NCI-H146 treated with DMSO at 0.1 percent for 48 hours (cell line): ENCODE data around the gene DFFB.

Experiments
- DNase-seq: peaks from one replicate; lab custom pipeline; 2025; ENCODE audit not compliant: unreplicated experiment; lab: John Stamatoyannopoulos, UW

The DFFB gene

GRCh38 chr1:3895279-3895950 is 38.1 kb downstream of the DFFB start:
- no peak for DNase-seq

GRCh38 chr1:3895951-3896325 is 38.7 kb downstream of the DFFB start:
- no peak for DNase-seq

- no peak for DNase-seq
Observed at GRCh38 chr1:3896396-3897000, 39.2 kb downstream of the DFFB start.

- DNase-seq = no peak
Observed at GRCh38 chr1:3898475-3898735, 41.1 kb downstream of the DFFB start.

GRCh38 chr1:3898994-3899753 is 41.9 kb downstream of the DFFB start:
- DNase-seq = no peak

- DNase-seq = no peak
Observed at GRCh38 chr1:3899754-3900149, 42.5 kb downstream of the DFFB start.

- peak; percentile 88 for DNase-seq
Observed at GRCh38 chr1:3900150-3900968, 43.1 kb downstream of the DFFB start, which contains the start of gene C1orf174. Gene C1orf174, minus strand, starts transcription at chr1:3900272. Its CDS starts 86 bp downstream, at chr1:3900186.

GRCh38 chr1:3900969-3901529 is 43.8 kb downstream of the DFFB start:
- peak; percentile 60 for DNase-seq

GRCh38 chr1:3902111-3902511 is 44.8 kb downstream of the DFFB start:
- DNase-seq = no peak

GRCh38 chr1:3902571-3903091 is 45.4 kb downstream of the DFFB start:
- no peak for DNase-seq

- DNase-seq = no peak
Observed at GRCh38 chr1:3903141-3904005, 46.1 kb downstream of the DFFB start.

GRCh38 chr1:3904006-3904842 is 46.9 kb downstream of the DFFB start:
- DNase-seq = no peak

GRCh38 chr1:3904843-3905185 is 47.5 kb downstream of the DFFB start:
- DNase-seq = no peak

- no peak for DNase-seq
Observed at GRCh38 chr1:3905266-3905952, 48.1 kb downstream of the DFFB start.

GRCh38 chr1:3905953-3906671 is 48.8 kb downstream of the DFFB start:
- no peak for DNase-seq

GRCh38 chr1:3906672-3907020 is 49.4 kb downstream of the DFFB start:
- DNase-seq = no peak

GRCh38 chr1:3907031-3907534 is 49.8 kb downstream of the DFFB start:
- no peak for DNase-seq

- DNase-seq = no peak
Observed at GRCh38 chr1:3907621-3908165, 50.4 kb downstream of the DFFB start.
